SK-N-SH (cell line): ENCODE measurements around the gene AK5. TPM values are rescaled to one million over a fixed set of nuclear protein-coding genes. Genes with fewer than 3 reads are reported as not detected.
A peak's percentile ranks its signal among the peaks of the same experiment; 100 is the strongest.

Experiments used
- CTCF ChIA-PET: fragments of 300-600, 350-600 bp; formaldehyde crosslinking; extraction: SDS; loops from one replicate; lab custom pipeline; 2021; lab: Yijun Ruan, JAX
- POLR2A ChIA-PET: fragments of 350-600 bp; sonication (Branson Sonifier 250); formaldehyde crosslinking; extraction: SDS; loops from one replicate; lab custom pipeline; 2020; ENCODE audit warnings: antibody characterized with exemption, inconsistent platforms; lab: Yijun Ruan, JAX
- DNase-seq: peaks from one replicate; pipeline ENCODE4 v3.0.0; 2012
- H2AFZ ChIP-seq: fragments of 200-600 bp; sonication (generic); 2 replicates; pipeline ENCODE4 v1.8.1; 2016; ENCODE audit warnings: antibody characterized with exemption, mild to moderate bottlenecking, low read depth
- H3F3A ChIP-seq: fragments of 200-600 bp; sonication (generic); replicated peaks from 2 replicates; pipeline ENCODE3; 2016; ENCODE audit warnings: antibody characterized with exemption, mild to moderate bottlenecking; ENCODE audit not compliant: insufficient read depth
- H3K27ac ChIP-seq, 2 experiments: fragments of 200-500 bp in 1 of 2; fragments of 200-600 bp in 1 of 2; sonication (Bioruptor generic) in 1 of 2; sonication (generic), shearing (Covaris generic) in 1 of 2; 2 replicates each; pipeline versions ENCODE4 v1.5.1 to v1.6.1; 2014 to 2016; ENCODE audit warnings: low read depth in 2 of 2, inconsistent platforms in 1 of 2, low read length in 1 of 2, mild to moderate bottlenecking in 1 of 2, mixed read lengths in 1 of 2
- H3K27me3 ChIP-seq: fragments of 200-600 bp; sonication (generic), shearing (Covaris generic); 2 replicates; pipeline ENCODE4 v1.6.1; 2016; ENCODE audit warnings: mixed run types; ENCODE audit not compliant: insufficient read depth
- H3K36me3 ChIP-seq, 2 experiments: fragments of 200-500 bp in 1 of 2; fragments of 200-600 bp in 1 of 2; sonication (Bioruptor generic) in 1 of 2; sonication (generic) in 1 of 2; replicated peaks in 1 of 2; 2 replicates each; pipeline versions ENCODE3 to v1.5.1; 2014 to 2016; ENCODE audit warnings: low read length in 1 of 2, mild to moderate bottlenecking in 1 of 2; ENCODE audit not compliant: insufficient read depth in 2 of 2, control insufficient read depth in 1 of 2
- H3K4me1 ChIP-seq, 2 experiments: fragments of 200-500 bp in 1 of 2; fragments of 200-600 bp in 1 of 2; sonication (Bioruptor generic) in 1 of 2; sonication (generic), shearing (Covaris generic) in 1 of 2; 2 replicates each; pipeline versions ENCODE4 v1.5.1 to v1.6.1; 2014 to 2016; ENCODE audit warnings: low read depth in 1 of 2, low read length in 1 of 2, mixed run types in 1 of 2; ENCODE audit not compliant: insufficient read depth in 2 of 2, control insufficient read depth in 1 of 2
- H3K4me2 ChIP-seq: fragments of 200-600 bp; sonication (generic), shearing (Covaris generic); 2 replicates; pipeline ENCODE4 v1.6.1; 2017; ENCODE audit warnings: mixed run types
- H3K4me3 ChIP-seq, 2 experiments: fragments of 200-500 bp in 1 of 2; fragments of 200-600 bp in 1 of 2; sonication (Bioruptor generic) in 1 of 2; sonication (generic), shearing (Covaris generic) in 1 of 2; 2 replicates each; pipeline versions ENCODE4 v1.5.1 to v1.8.1; 2014 to 2016; ENCODE audit warnings: low read depth in 2 of 2, inconsistent platforms in 1 of 2, low read length in 1 of 2, mild to moderate bottlenecking in 1 of 2, mixed read lengths in 1 of 2, moderate library complexity in 1 of 2
- H3K79me2 ChIP-seq: fragments of 200-600 bp; sonication (generic); 2 replicates; pipeline ENCODE4 v1.8.1; 2017; ENCODE audit warnings: mild to moderate bottlenecking; ENCODE audit not compliant: insufficient read depth
- H3K9ac ChIP-seq: fragments of 200-600 bp; sonication (generic); 2 replicates; pipeline ENCODE4 v1.6.1; 2017; ENCODE audit warnings: mixed run types
- H3K9me2 ChIP-seq: fragments of 200-600 bp; sonication (generic); 2 replicates; pipeline ENCODE4 v1.6.1; 2017; ENCODE audit warnings: mixed run types
- H3K9me3 ChIP-seq: fragments of 200-600 bp; sonication (generic); 2 replicates; pipeline ENCODE4 v1.6.1; 2017; ENCODE audit warnings: mixed run types, mild to moderate bottlenecking, moderate library complexity
- H4K20me1 ChIP-seq: fragments of 200-600 bp; sonication (generic); 2 replicates; pipeline ENCODE4 v1.6.1; 2017; ENCODE audit warnings: mild to moderate bottlenecking, mixed run types; ENCODE audit not compliant: insufficient read depth
- CHD2 ChIP-seq: fragments of 150-350 bp; IDR thresholded peaks from 2 replicates; pipeline ENCODE4 v1.6.1; 2018; ENCODE audit warnings: low read length; ENCODE audit not compliant: partially characterized antibody
- ELF1 ChIP-seq: IDR thresholded peaks from 2 replicates; pipeline ENCODE4 v1.4.0; 2012
- EZH2phosphoT487 ChIP-seq: fragments of 200-600 bp; sonication (generic); IDR thresholded peaks from 2 replicates; pipeline ENCODE4 v1.6.1; 2017; ENCODE audit warnings: low read depth, mixed run types, mild to moderate bottlenecking, antibody characterized with exemption, moderate library complexity, borderline replicate concordance
- FOSL2 ChIP-seq: IDR thresholded peaks from 2 replicates; pipeline ENCODE4 v1.4.0; 2012; ENCODE audit warnings: low read depth, mild to moderate bottlenecking, moderate library complexity, borderline replicate concordance
- GABPA ChIP-seq: IDR thresholded peaks from 2 replicates; pipeline ENCODE4 v1.4.0; 2012; ENCODE audit warnings: low read depth, mild to moderate bottlenecking
- JUND ChIP-seq: IDR thresholded peaks from 2 replicates; pipeline ENCODE4 v1.4.0; 2012
- NRF1 ChIP-seq: IDR thresholded peaks from 2 replicates; pipeline ENCODE4 v1.6.1; 2012; ENCODE audit warnings: low read depth, mild to moderate bottlenecking, low read length
- POLR2AphosphoS5 ChIP-seq: IDR thresholded peaks from 2 replicates; pipeline ENCODE4 v1.6.1; 2012; ENCODE audit warnings: low read depth, low read length
- RAD21 ChIP-seq: IDR thresholded peaks from 2 replicates; pipeline ENCODE4 v1.6.1; 2012; ENCODE audit warnings: mild to moderate bottlenecking, low read length
- RCOR1 ChIP-seq: fragments of 150-350 bp; IDR thresholded peaks from 2 replicates; pipeline ENCODE4 v1.6.1; 2017; ENCODE audit warnings: antibody characterized with exemption, low read length
- RFX5 ChIP-seq: IDR thresholded peaks from 2 replicates; pipeline ENCODE4 v1.6.1; 2012; ENCODE audit warnings: mild to moderate bottlenecking, improper control_type of control experiment, low read length
- RXRA ChIP-seq: IDR thresholded peaks from 2 replicates; pipeline ENCODE4 v1.4.0; 2012; ENCODE audit warnings: low read depth, mild to moderate bottlenecking, borderline replicate concordance
- SIN3A ChIP-seq: IDR thresholded peaks from 2 replicates; pipeline ENCODE4 v1.6.1; 2012; ENCODE audit warnings: low read depth, mild to moderate bottlenecking, low read length, moderate library complexity, borderline replicate concordance
- TAF1 ChIP-seq: IDR thresholded peaks from 2 replicates; pipeline ENCODE4 v1.6.1; 2012; ENCODE audit warnings: low read depth, mild to moderate bottlenecking, low read length, moderate library complexity, borderline replicate concordance
- TEAD4 ChIP-seq: IDR thresholded peaks from 2 replicates; pipeline ENCODE4 v1.4.0; 2012; ENCODE audit warnings: mild to moderate bottlenecking, borderline replicate concordance; ENCODE audit not compliant: insufficient read depth
- YY1 ChIP-seq: IDR thresholded peaks from 2 replicates; pipeline ENCODE4 v1.4.0; 2012; ENCODE audit warnings: low read depth, mild to moderate bottlenecking
- WGBS: methylation state at CpG from one replicate; pipeline ENCODE4 v1.1.6; 2017; ENCODE audit warnings: low lambda C conversion rate; 5-methylcytosine and 5-hydroxymethylcytosine counted together
- polyA plus RNA-seq, 3 experiments: library from polyadenylated mRNA; depleted of rRNA; stranded (reverse); fragments of >200 nt; gene quantifications; 2 replicates each; pipeline ENCODE4 v1.2.3, GENCODE V29; 2012
- TF ChIP-seq, protein P1 (sequence below): IDR thresholded peaks from 2 replicates; pipeline ENCODE4 v1.6.1; 2012; ENCODE audit warnings: mild to moderate bottlenecking, low read depth, low read length, moderate library complexity
- TF ChIP-seq, protein P2 (sequence below): fragments of 200-600 bp; sonication (generic); IDR thresholded peaks from 2 replicates; pipeline ENCODE4 v1.6.1; 2017; ENCODE audit warnings: antibody characterized with exemption, mild to moderate bottlenecking, moderate library complexity
- TF ChIP-seq, protein P3 (sequence below): IDR thresholded peaks from 2 replicates; pipeline ENCODE4 v1.4.0; 2012; ENCODE audit warnings: low read depth
- TF ChIP-seq, protein P4 (sequence below): IDR thresholded peaks from 2 replicates; pipeline ENCODE4 v1.4.0; 2012; ENCODE audit warnings: low read depth, borderline replicate concordance

Gene AK5
- polyA plus RNA-seq, 1 of the 3 experiments (the other 2 are of a cell fraction), result 22.9 TPM

DNA sequence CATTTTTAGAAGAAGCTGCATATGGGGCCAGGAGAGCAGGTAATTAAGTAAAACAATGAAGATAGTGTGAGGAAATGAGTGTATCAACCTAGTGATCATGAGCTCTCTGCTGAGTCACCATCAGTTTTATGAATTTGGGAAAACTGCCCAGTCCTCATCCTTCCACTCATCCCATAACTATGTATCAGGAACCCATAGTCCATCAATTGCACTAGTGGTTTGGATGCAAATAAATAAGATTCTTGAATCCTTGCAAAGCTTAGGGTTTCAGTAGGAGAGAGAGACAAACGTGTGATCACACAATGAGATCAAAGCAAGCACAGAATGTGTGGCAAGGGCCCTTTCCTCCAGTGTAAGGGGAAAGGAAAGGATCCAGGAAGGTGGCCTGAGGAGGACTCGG is 255.0 kb downstream of the AK5 start (continued):
- TF ChIP-seq, protein P1, sequence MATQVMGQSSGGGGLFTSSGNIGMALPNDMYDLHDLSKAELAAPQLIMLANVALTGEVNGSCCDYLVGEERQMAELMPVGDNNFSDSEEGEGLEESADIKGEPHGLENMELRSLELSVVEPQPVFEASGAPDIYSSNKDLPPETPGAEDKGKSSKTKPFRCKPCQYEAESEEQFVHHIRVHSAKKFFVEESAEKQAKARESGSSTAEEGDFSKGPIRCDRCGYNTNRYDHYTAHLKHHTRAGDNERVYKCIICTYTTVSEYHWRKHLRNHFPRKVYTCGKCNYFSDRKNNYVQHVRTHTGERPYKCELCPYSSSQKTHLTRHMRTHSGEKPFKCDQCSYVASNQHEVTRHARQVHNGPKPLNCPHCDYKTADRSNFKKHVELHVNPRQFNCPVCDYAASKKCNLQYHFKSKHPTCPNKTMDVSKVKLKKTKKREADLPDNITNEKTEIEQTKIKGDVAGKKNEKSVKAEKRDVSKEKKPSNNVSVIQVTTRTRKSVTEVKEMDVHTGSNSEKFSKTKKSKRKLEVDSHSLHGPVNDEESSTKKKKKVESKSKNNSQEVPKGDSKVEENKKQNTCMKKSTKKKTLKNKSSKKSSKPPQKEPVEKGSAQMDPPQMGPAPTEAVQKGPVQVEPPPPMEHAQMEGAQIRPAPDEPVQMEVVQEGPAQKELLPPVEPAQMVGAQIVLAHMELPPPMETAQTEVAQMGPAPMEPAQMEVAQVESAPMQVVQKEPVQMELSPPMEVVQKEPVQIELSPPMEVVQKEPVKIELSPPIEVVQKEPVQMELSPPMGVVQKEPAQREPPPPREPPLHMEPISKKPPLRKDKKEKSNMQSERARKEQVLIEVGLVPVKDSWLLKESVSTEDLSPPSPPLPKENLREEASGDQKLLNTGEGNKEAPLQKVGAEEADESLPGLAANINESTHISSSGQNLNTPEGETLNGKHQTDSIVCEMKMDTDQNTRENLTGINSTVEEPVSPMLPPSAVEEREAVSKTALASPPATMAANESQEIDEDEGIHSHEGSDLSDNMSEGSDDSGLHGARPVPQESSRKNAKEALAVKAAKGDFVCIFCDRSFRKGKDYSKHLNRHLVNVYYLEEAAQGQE, result no peak
- TF ChIP-seq, protein P2, sequence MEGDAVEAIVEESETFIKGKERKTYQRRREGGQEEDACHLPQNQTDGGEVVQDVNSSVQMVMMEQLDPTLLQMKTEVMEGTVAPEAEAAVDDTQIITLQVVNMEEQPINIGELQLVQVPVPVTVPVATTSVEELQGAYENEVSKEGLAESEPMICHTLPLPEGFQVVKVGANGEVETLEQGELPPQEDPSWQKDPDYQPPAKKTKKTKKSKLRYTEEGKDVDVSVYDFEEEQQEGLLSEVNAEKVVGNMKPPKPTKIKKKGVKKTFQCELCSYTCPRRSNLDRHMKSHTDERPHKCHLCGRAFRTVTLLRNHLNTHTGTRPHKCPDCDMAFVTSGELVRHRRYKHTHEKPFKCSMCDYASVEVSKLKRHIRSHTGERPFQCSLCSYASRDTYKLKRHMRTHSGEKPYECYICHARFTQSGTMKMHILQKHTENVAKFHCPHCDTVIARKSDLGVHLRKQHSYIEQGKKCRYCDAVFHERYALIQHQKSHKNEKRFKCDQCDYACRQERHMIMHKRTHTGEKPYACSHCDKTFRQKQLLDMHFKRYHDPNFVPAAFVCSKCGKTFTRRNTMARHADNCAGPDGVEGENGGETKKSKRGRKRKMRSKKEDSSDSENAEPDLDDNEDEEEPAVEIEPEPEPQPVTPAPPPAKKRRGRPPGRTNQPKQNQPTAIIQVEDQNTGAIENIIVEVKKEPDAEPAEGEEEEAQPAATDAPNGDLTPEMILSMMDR, result no peak
- no peak for TF ChIP-seq YY1
- TF ChIP-seq RCOR1, result no peak
- no peak for TF ChIP-seq RAD21
- TF ChIP-seq SIN3A, result no peak

DNA sequence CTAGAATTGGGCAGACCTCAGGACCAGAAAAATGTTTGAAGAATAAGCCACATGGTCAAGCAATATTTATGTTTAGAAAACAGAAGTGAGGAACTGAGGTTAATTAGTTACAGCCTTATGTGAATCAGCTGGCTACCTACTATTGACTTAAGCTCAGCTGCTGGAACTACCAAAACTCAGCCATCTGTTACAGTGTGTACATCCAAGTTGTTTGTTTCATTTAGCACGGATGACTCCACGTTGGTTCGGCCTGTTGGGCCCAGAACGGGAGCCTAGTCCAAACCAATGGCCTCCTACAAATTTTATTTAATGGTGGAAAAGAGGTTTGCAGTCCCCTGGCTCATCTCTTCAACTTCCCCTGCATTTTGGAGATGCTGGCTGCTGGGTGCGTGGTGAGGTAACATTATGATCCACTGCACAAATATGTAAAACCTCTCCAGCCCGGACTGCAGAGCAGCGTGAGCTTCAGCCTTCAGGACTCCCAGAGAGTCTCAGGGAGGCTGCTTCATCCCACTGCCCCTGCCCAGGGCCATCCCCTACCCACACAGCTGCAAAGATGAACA is 257.2 kb downstream of the AK5 start:
- Histone ChIP-seq H2AFZ (peak overlapping the region; percentile 66; the same call in 1 of the 2 replicates), H4K20me1 (no peaks in the 10 kb centered on the region), H3K4me3 (no peak overlapping the region), H3K9ac (peak overlapping the region; percentile 74), H3K36me3 (no peaks in the 10 kb centered on the region), H3F3A (peaks cover 55% of the 10 kb centered on the region), H3K27me3 (no peaks in the 10 kb centered on the region), H3K27ac (peak overlapping the region; percentile 82 to 93), H3K9me2 (no peaks in the 10 kb centered on the region), H3K9me3 (no peaks in the 10 kb centered on the region), H3K4me1 (peaks cover 13 to 69% of the 10 kb centered on the region in 2 experiments), H3K4me2 (peak overlapping the region; percentile 68), H3K79me2 (no peaks in the 10 kb centered on the region)
- WGBS, result 30% methylated on average over 7 of the region's 7 CpGs
- DNase-seq, result no peak
- ChIA-PET POLR2A (interaction anchor here (1.1 to 1.2 kb wide), 2 partner anchors 144 to 440 kb away, joined by 4 to 7 read pairs; partner anchors contain the start of gene FUBP1), CTCF (interaction anchor here (0.7 to 1.3 kb wide), 4 partner anchors 12 to 260 kb away, joined by 3 to 5 read pairs (median 4); no protein-coding TSS in a partner anchor)
- TF ChIP-seq TEAD4 (peak; percentile 61; the same call in 1 of the 2 replicates), TAF1 (no peak), GABPA (no peak), ELF1 (no peak), CHD2 (no peak), JUND (peak; percentile 74), RAD21 (no peak), SIN3A (no peak; the same call in 1 of the 2 replicates), RXRA (0 out of 2 replicates have a peak, but pooled peaks have one; percentile 38), YY1 (peak; percentile 70; the same call in 1 of the 2 replicates), EZH2phosphoT487 (no peak), NRF1 (no peak), RFX5 (no peak), RCOR1 (no peak), POLR2AphosphoS5 (peak; percentile 66), FOSL2 (peak; percentile 71; the same call in 1 of the 2 replicates)
- TF ChIP-seq, protein P3, sequence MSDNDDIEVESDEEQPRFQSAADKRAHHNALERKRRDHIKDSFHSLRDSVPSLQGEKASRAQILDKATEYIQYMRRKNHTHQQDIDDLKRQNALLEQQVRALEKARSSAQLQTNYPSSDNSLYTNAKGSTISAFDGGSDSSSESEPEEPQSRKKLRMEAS, result peak; percentile 79
- TF ChIP-seq, protein P1, result no peak
- TF ChIP-seq, protein P4, sequence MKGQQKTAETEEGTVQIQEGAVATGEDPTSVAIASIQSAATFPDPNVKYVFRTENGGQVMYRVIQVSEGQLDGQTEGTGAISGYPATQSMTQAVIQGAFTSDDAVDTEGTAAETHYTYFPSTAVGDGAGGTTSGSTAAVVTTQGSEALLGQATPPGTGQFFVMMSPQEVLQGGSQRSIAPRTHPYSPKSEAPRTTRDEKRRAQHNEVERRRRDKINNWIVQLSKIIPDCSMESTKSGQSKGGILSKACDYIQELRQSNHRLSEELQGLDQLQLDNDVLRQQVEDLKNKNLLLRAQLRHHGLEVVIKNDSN, result no peak
